ENCODE data around the gene TPD52L2.

- TF ChIP-seq CTCF (IDR thresholded peaks at IDR 0.05) (no peak), NFE2L2 (conservative IDR thresholded peaks at IDR 0.05; ENCODE audit: low read length) (no peak), KDM1A (IDR thresholded peaks at IDR 0.05; ENCODE audit: low read depth) (no peak), POLR2A (IDR thresholded peaks at IDR 0.05; ENCODE audit: low read length) (no peak), MYC (IDR thresholded peaks at IDR 0.05; ENCODE audit: borderline replicate concordance, low read length) (no peak), MAX (IDR thresholded peaks at IDR 0.05) (no peak), JUNB (IDR thresholded peaks at IDR 0.05) (no peak), HMGXB4 (CRISPR knock-in tag; IDR thresholded peaks at IDR 0.05; ENCODE audit: borderline replicate concordance) (no peak), PBX3 (IDR thresholded peaks at IDR 0.05) (no peak), CHD4 (IDR thresholded peaks at IDR 0.05; ENCODE audit: borderline replicate concordance) (no peak), EP300 (IDR thresholded peaks at IDR 0.05) (no peak), CBX2 (IDR thresholded peaks at IDR 0.05; ENCODE audit: borderline replicate concordance, low read depth) (no peak), RAD21 (conservative IDR thresholded peaks at IDR 0.05 in 1 of 2, IDR thresholded peaks at IDR 0.05 in 1 of 2) (no peak)
- TF ChIP-seq, protein P1, sequence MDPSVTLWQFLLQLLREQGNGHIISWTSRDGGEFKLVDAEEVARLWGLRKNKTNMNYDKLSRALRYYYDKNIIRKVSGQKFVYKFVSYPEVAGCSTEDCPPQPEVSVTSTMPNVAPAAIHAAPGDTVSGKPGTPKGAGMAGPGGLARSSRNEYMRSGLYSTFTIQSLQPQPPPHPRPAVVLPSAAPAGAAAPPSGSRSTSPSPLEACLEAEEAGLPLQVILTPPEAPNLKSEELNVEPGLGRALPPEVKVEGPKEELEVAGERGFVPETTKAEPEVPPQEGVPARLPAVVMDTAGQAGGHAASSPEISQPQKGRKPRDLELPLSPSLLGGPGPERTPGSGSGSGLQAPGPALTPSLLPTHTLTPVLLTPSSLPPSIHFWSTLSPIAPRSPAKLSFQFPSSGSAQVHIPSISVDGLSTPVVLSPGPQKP (IDR thresholded peaks at IDR 0.05; ENCODE audit: low read depth, low read length), result no peak
Observed at GRCh38 chr20:63924241-63924640, 59.2 kb downstream of the TPD52L2 start.

Data from A549 (cell line).